ENCODE results near the gene ATF7IP.

Gene ATF7IP

DNA sequence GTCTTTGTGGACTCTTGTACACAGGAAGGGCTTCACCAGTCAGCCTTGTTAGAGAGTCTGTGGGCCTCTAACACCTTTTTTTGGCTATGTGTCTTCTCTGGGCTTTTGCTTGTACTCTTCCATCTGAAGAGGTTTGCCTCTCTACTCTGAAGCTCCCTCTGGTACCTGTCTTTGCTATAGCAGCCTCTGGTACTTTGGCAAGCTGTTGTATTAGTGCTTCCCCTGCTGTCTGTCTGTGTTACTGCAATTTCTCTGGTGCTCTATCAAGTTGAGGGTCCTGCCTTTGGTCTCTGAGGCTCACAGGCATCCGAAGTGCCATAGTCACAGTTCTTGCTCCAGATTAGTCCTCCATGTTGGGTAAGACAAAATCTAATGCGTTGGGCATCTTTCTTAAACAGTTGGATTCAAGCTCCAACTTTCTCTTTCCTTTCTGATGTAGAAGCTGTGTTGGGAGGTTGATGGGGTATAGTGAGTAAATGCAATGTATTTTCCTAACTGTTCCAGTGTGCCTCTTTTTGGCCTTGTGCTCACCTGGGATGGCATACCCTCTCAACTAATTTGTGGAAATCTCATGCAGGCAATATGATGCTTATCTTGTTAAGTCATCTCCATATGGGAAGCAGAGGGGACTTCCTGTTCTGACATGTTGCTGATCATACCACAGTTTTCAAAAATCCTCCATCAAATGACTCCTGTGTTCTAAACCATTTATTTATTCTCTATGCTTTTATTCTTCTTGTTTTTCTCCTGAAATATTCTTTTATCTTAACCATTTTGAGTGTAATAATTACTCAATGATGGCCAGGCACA lies 88.8 kb downstream of the ATF7IP start:
- no peak for DNase-seq
- intact Hi-C loops (cut with DNase I) = no loop called here

DNA sequence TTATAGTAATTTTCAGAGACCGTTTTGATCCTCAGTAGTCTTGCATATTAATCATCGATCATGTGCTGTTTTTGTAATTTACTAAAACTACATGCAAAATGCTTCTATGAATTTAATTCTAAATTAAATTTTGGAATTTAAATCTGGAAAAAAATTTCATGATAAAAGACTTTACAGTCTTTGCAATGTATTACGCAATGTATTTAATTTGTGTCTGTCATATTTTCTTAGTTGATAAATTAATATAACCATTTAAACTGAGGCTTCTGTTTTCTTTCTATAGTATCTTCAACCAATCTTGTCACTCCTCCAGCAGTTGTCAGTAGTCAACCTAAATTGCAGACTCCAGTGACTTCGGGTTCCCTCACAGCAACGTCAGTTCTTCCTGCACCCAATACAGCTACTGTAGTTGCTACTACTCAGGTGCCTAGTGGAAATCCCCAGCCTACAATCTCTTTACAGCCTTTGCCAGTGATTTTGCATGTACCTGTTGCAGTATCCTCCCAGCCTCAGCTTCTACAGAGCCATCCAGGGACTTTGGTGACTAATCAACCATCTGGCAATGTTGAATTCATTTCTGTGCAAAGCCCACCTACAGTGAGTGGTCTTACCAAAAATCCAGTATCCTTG lies 94.8 kb downstream of the ATF7IP start:
- DNase-seq = no peak
- intact Hi-C loops (cut with DNase I) = no loop called here

DNA sequence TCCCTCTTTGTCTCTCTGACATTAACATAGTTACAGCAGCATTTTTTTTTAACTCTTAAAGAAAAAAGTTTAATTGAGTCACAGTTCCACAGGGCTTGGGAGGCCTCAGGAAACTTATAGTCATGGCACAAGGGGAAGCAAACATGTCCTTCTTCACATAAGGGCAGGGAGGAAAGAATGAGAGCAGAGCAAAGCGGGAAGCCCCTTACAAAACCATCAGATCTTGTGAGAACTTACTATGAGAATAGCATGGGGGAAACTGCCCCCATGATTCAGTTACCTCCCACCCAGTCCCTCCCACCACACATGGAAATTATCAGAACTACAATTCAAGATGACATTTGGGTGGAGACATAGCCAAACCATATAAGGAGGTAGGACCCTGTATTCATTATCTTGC lies 106.0 kb downstream of the ATF7IP start:
- intact Hi-C loops (cut with DNase I) = no loop called here
- DNase-seq = no peak

DNA sequence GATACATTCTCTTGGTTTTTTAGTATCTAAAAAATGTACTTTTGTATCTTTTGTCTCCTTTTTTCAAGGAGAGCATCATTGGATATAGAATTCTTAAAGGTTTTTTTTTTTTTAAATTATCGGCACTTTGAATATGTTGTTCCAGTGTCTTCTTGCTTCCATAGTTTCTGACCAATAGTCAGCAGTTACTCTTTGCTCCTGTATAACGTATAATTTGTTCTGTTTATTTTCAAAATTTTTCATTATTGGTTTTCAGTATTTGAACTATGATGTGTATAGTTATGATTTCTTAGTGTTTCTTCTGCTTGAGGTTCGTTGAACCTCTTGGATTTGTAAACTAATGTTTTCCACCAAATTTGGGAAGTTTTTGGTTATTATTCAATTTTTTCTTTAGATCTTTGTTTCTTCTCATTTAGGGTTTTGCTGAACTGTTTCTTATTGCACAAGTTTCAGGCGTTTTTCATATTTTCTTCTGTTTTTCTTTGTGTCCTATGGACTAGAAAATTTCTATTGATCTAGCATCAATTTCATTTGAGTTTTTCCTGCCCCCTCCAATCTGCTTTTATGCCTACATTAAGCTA lies 108.3 kb downstream of the ATF7IP start:
- DNase-seq = no peak
- intact Hi-C loops (cut with DNase I) = no loop called here

DNA sequence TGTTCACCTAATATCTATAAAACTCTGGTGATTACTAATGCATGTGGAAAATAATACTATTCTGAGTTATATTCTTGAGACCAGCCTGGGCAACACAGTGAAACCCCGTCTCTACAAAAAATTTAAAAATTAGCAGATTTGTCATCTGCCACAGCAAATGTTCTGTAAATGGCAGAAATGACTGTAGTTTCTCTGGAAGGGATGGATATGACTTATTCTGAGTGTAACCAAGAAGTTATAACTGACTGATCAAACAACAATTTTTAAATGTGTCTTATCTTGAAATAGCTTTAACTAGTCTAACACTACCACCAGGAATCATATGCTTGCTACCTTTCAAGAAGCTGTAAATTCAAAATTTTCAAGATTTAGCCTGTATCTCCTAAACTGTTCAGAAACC lies 113.5 kb downstream of the ATF7IP start:
- DNase-seq = no peak

DNA sequence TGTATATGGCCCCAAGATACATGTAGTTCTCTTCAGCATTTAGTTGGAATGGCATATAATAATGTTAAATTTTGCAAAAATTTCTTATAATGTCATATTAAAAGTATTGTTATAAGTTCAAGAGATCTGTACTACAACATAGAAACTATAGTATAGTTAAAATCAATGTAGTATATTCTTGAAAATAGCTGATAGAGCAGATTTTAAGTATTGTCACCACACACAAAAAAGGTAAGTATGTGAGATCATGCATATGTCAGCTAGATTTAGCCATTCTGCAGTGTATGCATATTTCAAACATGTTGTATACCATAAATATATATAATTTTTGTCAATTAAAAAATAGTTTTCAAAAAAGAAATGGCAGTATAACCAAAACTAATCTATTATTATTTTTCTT lies 115.7 kb downstream of the ATF7IP start:
- intact Hi-C loops (cut with DNase I) = no loop called here
- DNase-seq = no peak

More for the DNA sequence above, 113.5 kb downstream of the ATF7IP start:
- intact Hi-C loops (cut with DNase I) = no loop called here

DNA sequence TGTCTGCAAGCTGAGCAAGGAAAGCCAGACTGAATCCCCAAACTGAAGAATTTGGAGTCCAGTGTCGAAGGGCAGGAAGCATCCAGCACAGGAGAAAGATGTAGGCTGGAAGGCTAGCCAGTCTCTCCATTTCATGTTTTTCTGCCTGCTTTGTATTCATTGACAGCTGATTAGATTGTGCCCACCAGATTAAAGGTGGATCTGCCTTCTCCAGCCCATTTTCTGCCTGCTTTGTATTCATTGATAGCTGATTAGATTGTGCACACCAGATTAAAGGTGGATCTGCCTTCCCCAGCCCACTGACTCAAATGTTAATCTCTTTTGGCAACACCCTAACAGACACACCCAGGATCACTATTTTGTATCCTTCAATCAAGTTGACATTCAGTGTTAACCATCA lies 116.9 kb downstream of the ATF7IP start:
- DNase-seq = no peak
- intact Hi-C loops (cut with DNase I) = no loop called here

DNA sequence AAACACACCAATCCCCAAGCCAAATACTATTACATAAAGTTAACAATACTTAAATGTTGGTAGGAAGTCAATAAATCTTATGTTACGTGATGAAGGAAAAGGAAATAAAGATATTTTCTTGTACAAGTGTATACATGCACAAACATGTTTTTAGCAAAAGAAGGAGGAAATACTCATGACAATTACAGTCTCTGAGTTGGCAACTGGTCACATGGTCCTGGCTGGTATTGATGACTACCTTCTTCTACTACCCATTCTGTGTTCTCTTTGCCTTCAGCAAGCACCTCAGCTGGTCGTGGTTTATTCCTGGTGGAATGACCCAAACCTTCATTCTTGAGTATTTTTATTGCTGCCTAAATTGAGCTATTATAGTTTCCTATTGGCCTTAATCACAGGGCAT lies 117.4 kb downstream of the ATF7IP start:
- intact Hi-C loops (cut with DNase I) = no loop called here
- DNase-seq = no peak

DNA sequence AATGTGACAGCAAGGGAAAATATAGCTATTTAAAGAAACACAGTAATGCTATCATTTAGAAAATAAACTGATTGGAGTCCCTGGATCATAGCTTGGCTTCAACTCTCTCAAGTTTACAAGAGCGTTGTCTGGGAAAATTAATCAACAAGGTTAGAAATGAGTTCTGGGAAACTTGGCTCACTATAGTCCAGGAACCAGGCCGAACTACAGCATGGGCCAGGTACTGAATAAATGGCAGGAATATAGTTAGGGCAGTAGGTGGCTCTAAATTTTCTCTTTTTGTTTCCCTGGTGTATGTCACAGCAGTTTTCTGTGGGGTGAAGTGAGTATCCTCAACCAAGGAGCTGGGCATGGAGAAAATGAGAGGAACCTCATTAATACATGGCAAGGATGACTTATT lies 129.8 kb downstream of the ATF7IP start:
- intact Hi-C loops (cut with DNase I) = no loop called here
- DNase-seq = no peak

DNA sequence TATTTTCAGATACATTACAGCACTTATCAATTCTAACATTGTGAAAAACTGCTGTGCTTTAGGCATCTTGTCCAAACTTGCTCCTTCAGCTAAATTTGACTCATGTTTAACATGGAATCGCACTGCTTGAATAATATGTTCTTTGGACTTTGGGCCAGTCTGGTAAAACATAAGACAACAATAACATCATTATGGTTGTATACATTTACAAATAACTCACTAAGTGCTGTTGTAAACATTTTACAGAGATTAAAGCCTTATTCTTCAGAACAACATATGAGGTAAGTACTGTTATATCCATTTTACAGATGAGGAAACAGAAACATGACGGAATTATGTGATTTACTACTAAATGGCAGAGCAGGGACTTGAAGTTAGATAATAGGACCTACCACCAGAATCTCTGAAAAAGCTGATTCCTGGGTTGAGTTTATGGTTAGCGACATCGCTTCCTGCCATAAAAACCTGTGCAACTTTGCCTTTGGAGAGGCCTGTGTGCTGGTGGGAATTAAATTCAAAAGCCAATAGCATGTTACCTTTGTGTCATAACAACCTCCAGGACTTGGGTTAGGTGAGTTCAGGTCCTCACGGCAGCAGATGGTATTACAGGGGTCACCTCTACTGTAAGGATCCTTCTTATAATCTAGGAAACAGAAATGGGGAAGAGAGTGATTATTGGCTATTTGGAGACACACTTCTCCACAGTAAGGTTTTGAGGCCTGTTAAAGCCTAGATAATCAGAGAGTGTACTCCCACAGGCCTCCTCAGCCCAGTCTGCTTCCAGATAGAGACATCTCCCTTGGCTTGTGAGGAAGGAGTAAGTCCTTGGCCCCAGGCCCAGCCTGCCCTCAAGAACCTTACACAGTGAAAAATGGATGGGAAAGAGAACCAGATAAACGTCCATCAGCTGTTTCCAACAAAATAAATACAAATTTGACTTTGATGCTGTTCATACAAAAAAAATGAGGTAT lies 140.4 kb downstream of the ATF7IP start:
- intact Hi-C loops (cut with DNase I) = no loop called here

DNA sequence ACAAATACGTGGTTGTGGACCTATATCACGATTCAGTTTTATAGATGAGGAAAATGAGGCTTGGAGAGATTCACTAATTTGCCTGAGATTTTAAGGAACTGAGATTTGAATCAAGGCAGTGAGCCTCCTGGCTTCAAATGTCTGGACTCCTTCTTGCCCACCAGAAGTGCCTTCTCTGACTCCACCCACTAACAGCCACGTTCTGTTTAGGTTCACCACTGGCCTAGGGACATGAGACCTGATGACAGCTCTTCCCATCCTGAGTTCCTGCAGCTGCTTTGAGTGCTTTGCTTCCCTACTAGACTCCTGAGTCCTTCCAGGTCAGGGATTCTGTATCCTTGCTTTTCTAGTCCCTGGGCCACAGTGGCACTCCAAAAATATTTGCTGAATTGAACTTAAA lies 145.1 kb downstream of the ATF7IP start:
- no peak for DNase-seq
- intact Hi-C loops (cut with DNase I) = no loop called here

More for the DNA sequence above, 140.4 kb downstream of the ATF7IP start:
- no peak for DNase-seq

DNA sequence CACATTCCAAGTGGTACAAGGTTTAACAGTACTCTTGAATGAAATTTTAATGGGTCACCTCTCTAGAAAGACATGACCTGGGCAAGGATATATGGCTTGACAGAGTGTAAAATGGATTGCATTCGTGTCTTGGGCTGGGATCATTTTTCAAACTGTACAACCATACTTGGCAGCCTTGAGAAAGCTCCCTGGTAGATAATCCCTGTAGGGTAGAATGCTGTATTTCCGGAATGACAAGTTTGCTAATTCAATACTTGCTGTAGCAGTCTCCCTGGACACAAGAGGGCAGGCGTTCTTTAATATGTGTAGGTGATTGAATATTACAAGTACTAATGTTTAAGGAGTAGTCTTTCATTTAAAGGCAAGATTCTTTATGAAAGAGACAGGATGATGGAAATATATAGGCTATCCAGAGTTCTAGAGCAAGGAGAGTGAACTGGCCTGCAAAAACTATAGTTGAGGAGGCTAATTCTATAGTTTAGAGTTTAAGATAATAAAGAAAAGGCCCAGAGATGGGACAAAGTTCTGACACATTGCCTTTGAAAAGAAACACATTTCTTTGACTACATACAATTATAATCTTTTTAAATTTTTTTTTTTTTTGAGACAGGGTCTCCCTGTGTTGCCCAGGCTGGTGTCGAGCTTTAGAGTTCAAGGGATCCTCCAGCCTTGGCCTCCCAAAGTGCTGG lies 148.8 kb downstream of the ATF7IP start:
- DNase-seq = peak in 4 of 42 donors; percentile 13 to 49 (median 18)
- intact Hi-C loops (cut with DNase I) = no loop called here

DNA sequence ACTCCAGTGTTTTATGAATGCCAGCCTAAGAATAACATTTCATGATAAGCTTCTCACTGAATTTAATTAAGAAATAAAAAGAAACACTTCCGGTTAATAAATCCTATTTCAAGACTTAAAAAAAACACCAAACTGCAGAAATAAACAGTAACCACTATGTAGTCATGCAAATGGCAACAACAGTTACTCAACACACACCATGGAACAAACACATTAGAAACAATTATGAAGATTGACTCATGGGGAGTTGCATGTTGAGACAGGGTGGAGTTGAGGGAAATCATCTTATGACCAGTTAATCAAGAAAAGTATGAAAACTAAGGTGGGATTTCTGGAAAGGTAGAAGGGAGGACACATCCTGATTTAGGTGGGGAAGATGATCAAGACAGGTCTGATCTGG lies 149.5 kb downstream of the ATF7IP start:
- no peak for DNase-seq
- intact Hi-C loops (cut with DNase I) = no loop called here

DNA sequence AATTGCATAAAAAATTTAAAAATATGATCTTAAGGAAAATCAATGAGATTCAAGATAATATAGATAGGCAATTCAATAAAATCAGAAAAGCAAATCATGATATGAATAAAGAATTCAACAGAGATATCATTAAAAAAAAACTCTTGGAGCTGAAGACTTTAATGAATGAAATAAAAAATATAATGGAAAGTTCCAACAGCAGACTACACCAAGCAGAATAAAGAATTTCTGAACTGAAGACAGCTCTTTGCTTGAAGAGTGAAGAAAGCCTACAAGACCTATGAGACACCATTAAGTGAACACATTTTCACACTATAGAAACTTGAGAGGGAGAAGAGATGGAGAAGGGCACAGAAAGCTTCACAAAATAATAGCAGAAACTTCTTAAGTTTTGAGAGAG lies 156.3 kb downstream of the ATF7IP start:
- intact Hi-C loops (cut with DNase I) = no loop called here
- DNase-seq = no peak

DNA sequence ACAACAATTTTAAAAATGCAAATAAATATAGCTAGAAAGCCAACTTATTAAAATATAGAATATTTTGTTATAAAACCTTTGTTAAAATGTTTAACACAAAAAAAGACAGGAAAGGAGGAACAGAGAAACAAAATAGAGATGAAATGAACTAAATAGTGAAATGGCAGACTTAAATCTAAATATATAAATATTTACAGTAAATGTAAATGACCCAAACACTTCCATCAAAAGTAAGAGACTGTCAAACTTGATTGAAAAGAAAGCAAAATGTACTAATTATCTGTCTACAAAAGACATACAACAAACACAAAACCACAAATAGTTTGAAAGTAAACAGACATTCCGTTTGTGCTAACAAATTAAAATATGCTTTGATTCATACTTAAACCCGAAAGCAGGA lies 160.5 kb downstream of the ATF7IP start:
- intact Hi-C loops (cut with DNase I) = no loop called here
- DNase-seq = no peak

DNA sequence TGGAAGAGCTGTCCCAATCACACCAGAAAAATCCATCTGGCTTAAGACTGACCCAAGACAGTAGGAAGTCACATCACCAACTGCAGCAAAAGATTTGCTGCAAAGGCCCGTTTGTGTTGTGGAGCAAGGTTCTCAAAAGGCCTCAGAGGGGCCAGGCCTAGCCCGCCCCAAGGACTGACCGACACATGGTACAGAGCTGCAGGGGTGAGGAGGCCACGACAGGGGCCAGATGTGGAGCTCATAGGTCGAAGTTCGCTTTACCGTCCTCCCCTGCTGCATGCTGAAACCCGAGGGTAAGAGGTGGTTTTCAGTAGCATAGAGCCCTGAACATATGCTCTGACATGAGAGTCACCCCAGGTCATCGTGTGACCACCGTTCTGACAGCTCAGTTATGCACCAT lies 166.7 kb downstream of the ATF7IP start:
- intact Hi-C loops (cut with DNase I) = no loop called here
- DNase-seq = no peak

DNA sequence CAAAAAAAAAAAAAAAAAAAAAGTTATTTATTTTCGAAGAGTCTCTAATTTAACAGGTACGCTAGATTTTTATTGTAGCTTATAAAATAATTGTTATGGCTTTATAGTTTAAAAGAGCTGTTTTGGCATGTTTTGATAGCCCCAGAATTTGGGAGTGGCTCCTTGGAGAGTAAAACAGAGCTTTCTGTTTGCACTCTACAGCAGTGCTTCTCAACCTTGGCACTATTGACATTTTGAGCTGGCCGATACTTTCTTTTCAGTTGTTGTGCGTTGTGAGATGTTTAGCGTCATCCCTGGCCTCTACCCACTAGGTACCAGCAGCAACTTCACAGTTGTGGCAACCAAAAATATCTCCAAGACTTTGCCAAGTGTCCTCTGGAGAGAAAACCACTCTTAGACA lies 171.6 kb downstream of the ATF7IP start:
- no peak for DNase-seq
- intact Hi-C loops (cut with DNase I) = no loop called here

DNA sequence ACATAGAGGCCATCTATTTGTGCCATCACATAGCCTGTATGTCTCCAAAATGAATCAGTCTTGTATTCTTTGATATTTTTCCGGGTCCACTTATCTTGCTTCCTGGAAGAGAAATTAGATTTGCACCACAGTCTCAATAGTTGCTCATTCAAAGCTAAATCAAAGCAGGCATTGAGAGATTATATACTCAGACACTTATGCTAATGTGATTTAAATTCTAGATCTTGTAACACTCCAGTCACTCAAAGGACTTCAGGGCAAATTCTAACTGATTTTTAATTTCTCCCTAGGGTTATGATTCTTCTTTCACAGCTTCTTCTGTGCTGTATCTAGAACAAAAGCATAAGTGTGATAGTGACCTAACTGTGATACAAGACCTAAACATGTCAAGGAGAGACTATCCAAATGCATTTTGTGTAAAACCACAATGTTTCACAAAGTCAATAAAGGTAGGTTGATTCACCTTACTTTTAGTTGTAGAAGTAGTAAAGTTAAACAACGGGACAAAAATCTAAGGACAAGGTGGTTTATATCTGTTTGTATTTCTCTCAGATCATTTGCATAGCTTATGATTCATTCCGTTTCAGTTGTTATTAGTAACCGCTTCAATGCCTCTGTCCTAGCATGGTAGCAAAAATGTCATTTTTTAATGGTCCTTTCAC lies 175.4 kb downstream of the ATF7IP start:
- intact Hi-C loops (cut with DNase I) = no loop called here

More for the DNA sequence above, 175.4 kb downstream of the ATF7IP start:
- DNase-seq = no peak

All from head of caudate nucleus (tissue), 42 donors.